GM12878 (cell line): Measurements from ENCODE around the gene SLC28A2. TPM values are rescaled to one million over a fixed set of nuclear protein-coding genes. Genes with fewer than 3 reads are reported as not detected.

ENCODE experiments used
- ATAC-seq: fragments of 200-7000 bp; cut with Tn5 transposase; 3 replicates; pipeline ENCODE4 v1.9.1; 2020; ENCODE audit warnings: mild to moderate bottlenecking, moderate library complexity
- BruUV-seq: library from RNA; stranded (reverse); fragments of 400-500 nt; replicated peaks from 2 replicates; lab custom pipeline; 2021; lab: Mats Ljungman, UMichigan
- CTCF ChIA-PET: fragments of 300-600 bp; sonication (Branson Sonifier 250); formaldehyde crosslinking; extraction: SDS; loops from one replicate; lab custom pipeline; 2021; ENCODE audit warnings: inconsistent platforms; lab: Yijun Ruan, JAX
- POLR2A ChIA-PET: fragments of 350-600 bp; formaldehyde crosslinking; extraction: SDS; loops from one replicate; lab custom pipeline; 2021; ENCODE audit warnings: inconsistent platforms; lab: Charles Lee
- RAD21 ChIA-PET: fragments of 300-600 bp; sonication (Branson Sonifier 250); formaldehyde crosslinking; loops from one replicate; lab custom pipeline; 2023; ENCODE audit warnings: antibody characterized with exemption; ENCODE audit not compliant: unreplicated experiment; lab: Charles Lee
- SMC1A ChIA-PET: fragments of 300-600 bp; sonication (Branson Sonifier 250); formaldehyde crosslinking; loops from one replicate; lab custom pipeline; 2023; ENCODE audit not compliant: unreplicated experiment, uncharacterized antibody; lab: Charles Lee
- DNase-seq: peaks from one replicate; pipeline ENCODE4 v3.0.0-alpha.2; 2011; ENCODE audit warnings: low read depth, low spot score
- FAIRE-seq: peaks from 3 replicates; lab custom pipeline; 2011; peaks lifted over from hg19 to GRCh38; lab: Jason Lieb, UNC
- H2AFZ ChIP-seq: 2 replicates; pipeline ENCODE4 v1.6.0; 2011; ENCODE audit warnings: low read depth, low read length, control low read depth; ENCODE audit not compliant: control insufficient read depth
- H3K27ac ChIP-seq: 2 replicates; pipeline ENCODE4 v1.5.1; 2011; ENCODE audit warnings: control low read depth; ENCODE audit not compliant: control insufficient read depth, insufficient read depth
- H3K27me3 ChIP-seq, 2 experiments: replicated peaks in 1 of 2; 2 replicates each; pipeline versions ENCODE4 v1.6.0 to v1.6.1; 2011; ENCODE audit warnings: low read length in 1 of 2; ENCODE audit not compliant: control insufficient read depth in 2 of 2, insufficient read depth in 2 of 2
- H3K36me3 ChIP-seq, 2 experiments: 2 replicates each; pipeline ENCODE4 v1.5.1; 2011; ENCODE audit warnings: low read length in 1 of 2; ENCODE audit not compliant: control insufficient read depth in 2 of 2, insufficient read depth in 2 of 2
- H3K4me1 ChIP-seq: 2 replicates; pipeline ENCODE4 v1.6.1; 2011; ENCODE audit warnings: mild to moderate bottlenecking, low read length, moderate library complexity, mixed read lengths; ENCODE audit not compliant: control insufficient read depth, insufficient read depth
- H3K4me2 ChIP-seq: 2 replicates; pipeline ENCODE4 v1.6.0; 2011; ENCODE audit warnings: control low read depth; ENCODE audit not compliant: control insufficient read depth, insufficient read depth
- H3K4me3 ChIP-seq: fragments of 200-600 bp; sonication (generic); 2 replicates; pipeline ENCODE4 v1.5.1; 2016
- H3K79me2 ChIP-seq: 2 replicates; pipeline ENCODE4 v1.6.0; 2011; ENCODE audit warnings: low read length; ENCODE audit not compliant: control insufficient read depth, insufficient read depth
- H3K9ac ChIP-seq: 2 replicates; pipeline ENCODE4 v1.8.0; 2011; ENCODE audit warnings: low read length, control low read depth, mixed read lengths; ENCODE audit not compliant: control insufficient read depth, insufficient read depth
- H3K9me3 ChIP-seq: replicated peaks from 3 replicates; pipeline ENCODE4 v1.5.1; 2011; ENCODE audit warnings: mild to moderate bottlenecking, low read length; ENCODE audit not compliant: control insufficient read depth, insufficient read depth
- H4K20me1 ChIP-seq: 2 replicates; pipeline ENCODE4 v1.6.0; 2011; ENCODE audit not compliant: control insufficient read depth, insufficient read depth
- CBX3 ChIP-seq: fragments of 200-600 bp; sonication (generic); IDR thresholded peaks from 2 replicates; pipeline ENCODE4 v1.6.1; 2016; ENCODE audit warnings: low read depth, borderline replicate concordance
- E2F8 ChIP-seq: fragments of 450-650 bp; IDR thresholded peaks from 2 replicates; pipeline ENCODE4 v1.6.1; 2018; ENCODE audit warnings: mild to moderate bottlenecking, low read depth, moderate library complexity; ENCODE audit not compliant: partially characterized antibody
- LARP7 ChIP-seq: fragments of 450-650 bp; IDR thresholded peaks from 2 replicates; pipeline ENCODE4 v1.6.1; 2017; ENCODE audit warnings: mild to moderate bottlenecking
- MEF2B ChIP-seq: fragments of 450-650 bp; IDR thresholded peaks from 2 replicates; pipeline ENCODE4 v1.6.1; 2018; ENCODE audit warnings: mild to moderate bottlenecking, moderate library complexity; ENCODE audit not compliant: partially characterized antibody, poor library complexity, severe bottlenecking
- NR2C2 ChIP-seq: IDR thresholded peaks from 2 replicates; pipeline ENCODE4 v1.6.1; 2011; ENCODE audit warnings: borderline replicate concordance, low read depth; ENCODE audit not compliant: control insufficient read depth, insufficient read length
- NRF1 ChIP-seq: conservative IDR thresholded peaks from 2 replicates; pipeline ENCODE4 v1.6.1; 2011; ENCODE audit warnings: mild to moderate bottlenecking, low read depth, low read length, improper control_type of control experiment
- ZZZ3 ChIP-seq: IDR thresholded peaks from 2 replicates; pipeline ENCODE4 v1.6.1; 2011; ENCODE audit warnings: low read depth; ENCODE audit not compliant: control insufficient read depth, insufficient read length
- WGBS: methylation state at CpG from one replicate; pipeline ENCODE4 v1.1.6; 2016; ENCODE audit warnings: low lambda C conversion rate; ENCODE audit not compliant: insufficient replicate concordance, insufficient coverage; ENCODE audit errors: missing lambda C conversion rate; 5-methylcytosine and 5-hydroxymethylcytosine counted together
- in situ Hi-C: fragments of 300-500 bp; cut with MboI; formaldehyde crosslinking; loops from 9 replicates; pipeline ENCODE4 v1.14.3; 2018; ENCODE audit warnings: mixed read lengths
- intact Hi-C: fragments of 100-400 bp; cut with micrococcal nuclease; formaldehyde crosslinking; loops from one replicate; pipeline ENCODE4 v1.14.2; 2022; ENCODE audit not compliant: unreplicated experiment
- polyA plus RNA-seq, 11 experiments: library from polyadenylated mRNA; depleted of rRNA in 4 of 11; unstranded in 6 of 11; stranded (reverse) in 5 of 11; fragments of >200 nt; fragmentation: Nextera tagmentation in 4 of 11; fragmentation: Illumina TruSeq in 1 of 11; extraction: Ambion mirVana in 4 of 11; extraction: Trizol in 1 of 11; gene quantifications; 1 replicate in 1 of 11; 2 replicates in 10 of 11; pipeline versions ENCODE4 v1.2.1 to v1.2.3, GENCODE V29; 2011 to 2016; ENCODE audit warnings: inconsistent platforms in 2 of 11, missing spikeins in 2 of 11, low read depth in 1 of 11
- total RNA-seq, 4 experiments: library from RNA; depleted of rRNA in 3 of 4; stranded (reverse); fragments of >200 nt in 3 of 4; fragmentation: Illumina TruSeq in 1 of 4; extraction: Trizol in 1 of 4; gene quantifications; 2 replicates each; pipeline versions ENCODE4 v1.2.1 to v1.2.3, GENCODE V29; 2013 to 2021
- TF ChIP-seq, protein P1 (sequence below): fragments of 450-650 bp; IDR thresholded peaks from 2 replicates; pipeline ENCODE4 v1.6.1; 2016; ENCODE audit warnings: mild to moderate bottlenecking, moderate library complexity, borderline replicate concordance
- TF ChIP-seq, protein P2 (sequence below): fragments of 450-650 bp; conservative IDR thresholded peaks from 2 replicates; pipeline ENCODE4 v1.6.1; 2017; ENCODE audit warnings: mild to moderate bottlenecking, moderate library complexity
- TF ChIP-seq, protein P3 (sequence below): IDR thresholded peaks from 2 replicates; pipeline ENCODE4 v1.6.1; 2011; ENCODE audit warnings: low read depth, low read length, improper control_type of control experiment, borderline replicate concordance

The SLC28A2 gene
- total and polyA plus RNA-seq, 10 of the 15 experiments (the other 5 are each of a cell fraction or from before 2014, with no cell fraction given) = 0.02 to 0.21 (median 0.14) TPM; not detected in 6

- no peak for ATAC-seq
- H4K20me1 ChIP-seq = no peaks in the 10 kb centered on the region
- H3K27me3 ChIP-seq = no peaks in the 10 kb centered on the region
- POLR2A ChIA-PET = no interaction called here
- H3K79me2 ChIP-seq = no peaks in the 10 kb centered on the region
- DNase-seq = no peak
- BruUV-seq = no TSS peak
- no peak overlapping the region for H2AFZ ChIP-seq
- RAD21 ChIA-PET = no interaction called here
- H3K4me1 ChIP-seq = no peaks in the 10 kb centered on the region
- no peak overlapping the region for H3K27ac ChIP-seq
- WGBS = 35% methylated on average over 5 of the region's 5 CpGs
- CTCF ChIA-PET = no interaction called here
- SMC1A ChIA-PET = no interaction called here
- H3K4me2 ChIP-seq = no peak overlapping the region
- H3K4me3 ChIP-seq = no peak overlapping the region
- H3K9me3 ChIP-seq = no peaks in the 10 kb centered on the region
- no peaks in the 10 kb centered on the region; a peak in 1 of 4 replicates for H3K36me3 ChIP-seq
- no peak for FAIRE-seq
- intact Hi-C loops = no loop called here
- in situ Hi-C loops = no loop called here
- no peak overlapping the region for H3K9ac ChIP-seq
- TF ChIP-seq LARP7 (no peak), NRF1 (no peak), CBX3 (no peak), NR2C2 (no peak), E2F8 (no peak), ZZZ3 (no peak), MEF2B (no peak)
- TF ChIP-seq, protein P1, sequence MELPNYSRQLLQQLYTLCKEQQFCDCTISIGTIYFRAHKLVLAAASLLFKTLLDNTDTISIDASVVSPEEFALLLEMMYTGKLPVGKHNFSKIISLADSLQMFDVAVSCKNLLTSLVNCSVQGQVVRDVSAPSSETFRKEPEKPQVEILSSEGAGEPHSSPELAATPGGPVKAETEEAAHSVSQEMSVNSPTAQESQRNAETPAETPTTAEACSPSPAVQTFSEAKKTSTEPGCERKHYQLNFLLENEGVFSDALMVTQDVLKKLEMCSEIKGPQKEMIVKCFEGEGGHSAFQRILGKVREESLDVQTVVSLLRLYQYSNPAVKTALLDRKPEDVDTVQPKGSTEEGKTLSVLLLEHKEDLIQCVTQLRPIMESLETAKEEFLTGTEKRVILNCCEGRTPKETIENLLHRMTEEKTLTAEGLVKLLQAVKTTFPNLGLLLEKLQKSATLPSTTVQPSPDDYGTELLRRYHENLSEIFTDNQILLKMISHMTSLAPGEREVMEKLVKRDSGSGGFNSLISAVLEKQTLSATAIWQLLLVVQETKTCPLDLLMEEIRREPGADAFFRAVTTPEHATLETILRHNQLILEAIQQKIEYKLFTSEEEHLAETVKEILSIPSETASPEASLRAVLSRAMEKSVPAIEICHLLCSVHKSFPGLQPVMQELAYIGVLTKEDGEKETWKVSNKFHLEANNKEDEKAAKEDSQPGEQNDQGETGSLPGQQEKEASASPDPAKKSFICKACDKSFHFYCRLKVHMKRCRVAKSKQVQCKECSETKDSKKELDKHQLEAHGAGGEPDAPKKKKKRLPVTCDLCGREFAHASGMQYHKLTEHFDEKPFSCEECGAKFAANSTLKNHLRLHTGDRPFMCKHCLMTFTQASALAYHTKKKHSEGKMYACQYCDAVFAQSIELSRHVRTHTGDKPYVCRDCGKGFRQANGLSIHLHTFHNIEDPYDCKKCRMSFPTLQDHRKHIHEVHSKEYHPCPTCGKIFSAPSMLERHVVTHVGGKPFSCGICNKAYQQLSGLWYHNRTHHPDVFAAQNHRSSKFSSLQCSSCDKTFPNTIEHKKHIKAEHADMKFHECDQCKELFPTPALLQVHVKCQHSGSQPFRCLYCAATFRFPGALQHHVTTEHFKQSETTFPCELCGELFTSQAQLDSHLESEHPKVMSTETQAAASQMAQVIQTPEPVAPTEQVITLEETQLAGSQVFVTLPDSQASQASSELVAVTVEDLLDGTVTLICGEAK = no peak
- TF ChIP-seq, protein P2, sequence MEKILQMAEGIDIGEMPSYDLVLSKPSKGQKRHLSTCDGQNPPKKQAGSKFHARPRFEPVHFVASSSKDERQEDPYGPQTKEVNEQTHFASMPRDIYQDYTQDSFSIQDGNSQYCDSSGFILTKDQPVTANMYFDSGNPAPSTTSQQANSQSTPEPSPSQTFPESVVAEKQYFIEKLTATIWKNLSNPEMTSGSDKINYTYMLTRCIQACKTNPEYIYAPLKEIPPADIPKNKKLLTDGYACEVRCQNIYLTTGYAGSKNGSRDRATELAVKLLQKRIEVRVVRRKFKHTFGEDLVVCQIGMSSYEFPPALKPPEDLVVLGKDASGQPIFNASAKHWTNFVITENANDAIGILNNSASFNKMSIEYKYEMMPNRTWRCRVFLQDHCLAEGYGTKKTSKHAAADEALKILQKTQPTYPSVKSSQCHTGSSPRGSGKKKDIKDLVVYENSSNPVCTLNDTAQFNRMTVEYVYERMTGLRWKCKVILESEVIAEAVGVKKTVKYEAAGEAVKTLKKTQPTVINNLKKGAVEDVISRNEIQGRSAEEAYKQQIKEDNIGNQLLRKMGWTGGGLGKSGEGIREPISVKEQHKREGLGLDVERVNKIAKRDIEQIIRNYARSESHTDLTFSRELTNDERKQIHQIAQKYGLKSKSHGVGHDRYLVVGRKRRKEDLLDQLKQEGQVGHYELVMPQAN = no peak
- TF ChIP-seq, protein P3, sequence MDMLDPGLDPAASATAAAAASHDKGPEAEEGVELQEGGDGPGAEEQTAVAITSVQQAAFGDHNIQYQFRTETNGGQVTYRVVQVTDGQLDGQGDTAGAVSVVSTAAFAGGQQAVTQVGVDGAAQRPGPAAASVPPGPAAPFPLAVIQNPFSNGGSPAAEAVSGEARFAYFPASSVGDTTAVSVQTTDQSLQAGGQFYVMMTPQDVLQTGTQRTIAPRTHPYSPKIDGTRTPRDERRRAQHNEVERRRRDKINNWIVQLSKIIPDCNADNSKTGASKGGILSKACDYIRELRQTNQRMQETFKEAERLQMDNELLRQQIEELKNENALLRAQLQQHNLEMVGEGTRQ = no peak
These were observed 23.1 kb upstream of the SLC28A2 start for GRCh38 chr15:45228931-45229330.
